BJ (cell line): ENCODE results near the gene UPF2. TPM values are rescaled to one million over a fixed set of nuclear protein-coding genes. Genes with fewer than 3 reads are reported as not detected.

Experiments used
- CTCF ChIA-PET: fragments of 350-600 bp; formaldehyde crosslinking; extraction: SDS; loops from one replicate; lab custom pipeline; 2021; ENCODE audit warnings: antibody characterized with exemption, inconsistent platforms; lab: Yijun Ruan, JAX
- POLR2A ChIA-PET: fragments of 300-600 bp; sonication (Branson Sonifier 250); formaldehyde crosslinking; extraction: SDS; loops from one replicate; lab custom pipeline; 2021; ENCODE audit warnings: antibody characterized with exemption; lab: Charles Lee
- DNase-seq: peaks from one replicate; pipeline ENCODE4 v3.0.0-alpha.2; 2011; ENCODE audit warnings: low read depth
- H3K27me3 ChIP-seq: 2 replicates; pipeline ENCODE4 v1.6.0; 2011; ENCODE audit warnings: low read length; ENCODE audit not compliant: control insufficient read depth, insufficient read depth
- H3K36me3 ChIP-seq: 2 replicates; pipeline ENCODE4 v1.5.1; 2011; ENCODE audit warnings: low read length; ENCODE audit not compliant: control insufficient read depth, insufficient read depth
- H3K4me3 ChIP-seq: 2 replicates; pipeline ENCODE4 v1.5.1; 2011; ENCODE audit warnings: low read depth, mild to moderate bottlenecking, control low read depth, low read length
- CTCF ChIP-seq: IDR thresholded peaks from 2 replicates; pipeline ENCODE4 v1.5.1; 2011; ENCODE audit warnings: low read depth, mild to moderate bottlenecking, control low read depth, inconsistent platforms, low read length, moderate library complexity; ENCODE audit not compliant: insufficient read depth
- polyA plus RNA-seq: library from polyadenylated mRNA; depleted of rRNA; stranded (reverse); fragments of >200 nt; gene quantifications from 2 replicates; pipeline ENCODE4 v1.2.3, GENCODE V29; 2011

UPF2 gene
- polyA plus RNA-seq, 1 experiment, result 5.5 TPM

GRCh38 chr10:12025591-12025990, 17.0 kb downstream of the UPF2 start:
- ChIA-PET POLR2A (no interaction called here), CTCF (interaction anchor here (1.0 kb wide), 1 partner anchor 1072 kb away, joined by 3 read pairs; no protein-coding TSS in a partner anchor)
- no peak for TF ChIP-seq CTCF
- DNase-seq, result no peak
- Histone ChIP-seq H3K36me3 (peaks cover 2% of the 10 kb centered on the region; the same call in 1 of the 2 replicates), H3K4me3 (no peak overlapping the region), H3K27me3 (no peaks in the 10 kb centered on the region)

- CTCF ChIA-PET, result no interaction called here
- H3K4me3 ChIP-seq, result no peak overlapping the region
- POLR2A ChIA-PET, result no interaction called here
- DNase-seq, result no peak
- 0 out of 2 replicates have a peak, but pooled peaks cover 1% of the 10 kb centered on the region for H3K36me3 ChIP-seq
- TF ChIP-seq CTCF, result no peak
- H3K27me3 ChIP-seq, result no peaks in the 10 kb centered on the region
These were observed 19.9 kb downstream of the UPF2 start for GRCh38 chr10:12022580-12023257.

GRCh38 chr10:12020574-12020973, 22.0 kb downstream of the UPF2 start:
- no peaks in the 10 kb centered on the region for H3K36me3 ChIP-seq
- H3K27me3 ChIP-seq, result no peaks in the 10 kb centered on the region
- ChIA-PET POLR2A (no interaction called here), CTCF (no interaction called here)
- no peak for TF ChIP-seq CTCF
- no peak overlapping the region for H3K4me3 ChIP-seq
- DNase-seq, result no peak

GRCh38 chr10:12019283-12019971, 23.2 kb downstream of the UPF2 start:
- POLR2A ChIA-PET, result no interaction called here
- Histone ChIP-seq H3K36me3 (no peaks in the 10 kb centered on the region), H3K4me3 (no peak overlapping the region), H3K27me3 (no peaks in the 10 kb centered on the region)
- CTCF ChIA-PET, result interaction anchor here (0.7 kb wide), 1 partner anchor 14 kb away, joined by 3 read pairs; no protein-coding TSS in a partner anchor
- TF ChIP-seq CTCF, result no peak
- DNase-seq, result no peak
